ENCODE measurements around the gene ZNF423. TPM values are rescaled to one million over a fixed set of nuclear protein-coding genes. Genes with fewer than 3 reads are reported as not detected.

Gene ZNF423
- total RNA-seq, 2 experiments from 2014 or later, result not detected

DNA sequence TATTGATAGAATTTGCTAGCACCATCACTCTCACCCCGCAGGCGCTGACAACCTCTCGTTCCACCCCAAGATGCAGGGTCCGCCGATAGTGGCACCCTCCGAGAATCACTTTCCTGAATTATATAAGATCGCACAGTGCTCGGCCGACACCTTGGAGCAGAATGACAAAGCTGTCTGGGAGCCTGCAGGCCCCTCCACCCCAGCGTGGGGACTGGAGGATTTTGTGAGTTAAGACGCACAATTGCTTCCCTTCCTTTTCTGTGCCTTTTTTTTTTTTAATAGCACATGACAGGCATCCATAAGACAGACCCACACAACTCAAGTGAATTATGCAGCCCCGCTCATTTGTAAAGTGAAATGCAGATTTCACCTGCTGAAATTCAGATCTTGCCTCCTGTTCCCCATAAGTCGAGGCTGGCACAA lies 327.0 kb downstream of the ZNF423 start:
- Mint-ChIP-seq H3K4me1 (ENCODE audit: low read depth) (peaks cover 9% of the 10 kb centered on the region), H3K9me3 (no peaks in the 10 kb centered on the region), H3K27me3 (no peaks in the 10 kb centered on the region), H3K36me3 (ENCODE audit: low read depth) (no peaks in the 10 kb centered on the region), H3K27ac (no peak overlapping the region), H3K4me3 (peak overlapping the region; percentile 66)
- ATAC-seq (no peak), DNase-seq (no peak)
- POLR2A ChIA-PET, result no interaction called here
- TF ChIP-seq, protein P1, sequence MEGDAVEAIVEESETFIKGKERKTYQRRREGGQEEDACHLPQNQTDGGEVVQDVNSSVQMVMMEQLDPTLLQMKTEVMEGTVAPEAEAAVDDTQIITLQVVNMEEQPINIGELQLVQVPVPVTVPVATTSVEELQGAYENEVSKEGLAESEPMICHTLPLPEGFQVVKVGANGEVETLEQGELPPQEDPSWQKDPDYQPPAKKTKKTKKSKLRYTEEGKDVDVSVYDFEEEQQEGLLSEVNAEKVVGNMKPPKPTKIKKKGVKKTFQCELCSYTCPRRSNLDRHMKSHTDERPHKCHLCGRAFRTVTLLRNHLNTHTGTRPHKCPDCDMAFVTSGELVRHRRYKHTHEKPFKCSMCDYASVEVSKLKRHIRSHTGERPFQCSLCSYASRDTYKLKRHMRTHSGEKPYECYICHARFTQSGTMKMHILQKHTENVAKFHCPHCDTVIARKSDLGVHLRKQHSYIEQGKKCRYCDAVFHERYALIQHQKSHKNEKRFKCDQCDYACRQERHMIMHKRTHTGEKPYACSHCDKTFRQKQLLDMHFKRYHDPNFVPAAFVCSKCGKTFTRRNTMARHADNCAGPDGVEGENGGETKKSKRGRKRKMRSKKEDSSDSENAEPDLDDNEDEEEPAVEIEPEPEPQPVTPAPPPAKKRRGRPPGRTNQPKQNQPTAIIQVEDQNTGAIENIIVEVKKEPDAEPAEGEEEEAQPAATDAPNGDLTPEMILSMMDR (IDR thresholded peaks at IDR 0.05), result no peak
- intact Hi-C loops (cut with micrococcal nuclease), result no loop called here
- CTCF ChIA-PET, result interaction anchor here (1.3 kb wide), 1 partner anchor 329 kb away, joined by 4 read pairs; no protein-coding TSS in a partner anchor

DNA sequence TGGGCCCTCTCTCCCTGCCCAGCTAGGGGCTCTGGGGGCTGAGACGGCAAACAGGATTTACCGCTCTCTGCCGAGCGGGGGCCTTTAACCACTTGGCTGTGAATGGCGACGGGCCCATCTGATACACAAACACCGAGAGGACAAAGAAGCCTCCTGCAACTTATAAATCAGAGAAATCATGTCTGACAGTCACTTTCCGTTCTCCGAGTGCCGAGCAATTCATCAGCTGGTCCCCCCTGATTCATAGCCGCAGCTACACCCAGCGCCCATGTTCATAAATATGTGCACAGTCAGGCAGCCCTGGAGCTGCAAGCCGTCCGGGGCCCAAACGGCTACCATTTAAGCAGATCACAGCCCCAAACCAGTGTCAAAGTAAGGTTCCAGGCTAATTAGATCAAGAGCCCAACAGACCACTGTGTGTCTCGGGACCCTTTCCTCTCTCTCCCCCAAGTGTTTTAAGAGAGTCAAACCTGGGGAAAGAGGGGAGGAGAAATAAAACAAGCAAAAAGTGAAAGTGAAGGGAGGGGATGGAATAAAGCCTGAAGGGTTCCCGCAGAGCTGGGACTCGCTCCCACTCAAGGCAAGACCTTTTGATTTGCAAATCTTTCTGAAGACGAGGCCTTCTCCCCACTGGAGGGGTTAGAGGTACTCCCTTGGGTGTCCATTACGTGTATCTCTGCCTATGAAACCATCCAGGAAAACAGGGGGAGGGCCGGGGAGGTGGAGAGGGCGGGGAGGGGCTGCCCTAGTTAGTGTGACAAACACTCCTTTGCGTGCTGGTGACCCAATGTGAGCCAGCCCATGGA lies 327.6 kb downstream of the ZNF423 start:
- CTCF ChIA-PET, result interaction anchor here (1.3 kb wide), 1 partner anchor 329 kb away, joined by 4 read pairs; no protein-coding TSS in a partner anchor
- Mint-ChIP-seq H3K36me3 (ENCODE audit: low read depth) (no peaks in the 10 kb centered on the region), H3K4me3 (peak overlapping the region; percentile 66)

DNA sequence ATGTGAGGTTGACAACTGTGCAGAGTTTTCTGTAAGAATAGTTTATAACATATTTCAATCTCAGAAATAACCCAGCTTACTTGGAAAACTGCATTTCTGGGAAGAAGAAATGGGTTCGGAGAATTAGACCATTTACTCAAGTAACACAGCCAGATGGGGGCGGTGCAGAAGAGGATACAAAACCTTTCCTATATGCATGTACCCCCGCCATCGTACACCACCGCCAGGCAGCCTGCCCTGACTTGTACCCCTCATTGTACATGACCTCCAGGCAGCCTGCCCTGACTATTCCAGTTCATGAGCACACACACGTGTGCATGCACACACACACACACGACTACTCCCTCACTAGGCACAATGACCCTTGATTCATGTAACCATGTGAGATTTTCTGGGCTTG lies 328.3 kb downstream of the ZNF423 start:
- ChIA-PET POLR2A (no interaction called here), CTCF (interaction anchor here (1.3 kb wide), 1 partner anchor 330 kb away, joined by 4 read pairs; no protein-coding TSS in a partner anchor)
- Mint-ChIP-seq H3K4me3 (peak overlapping the region; percentile 66), H3K27ac (peak overlapping the region; percentile 54), H3K9me3 (no peaks in the 10 kb centered on the region), H3K4me1 (ENCODE audit: low read depth) (peaks cover 9% of the 10 kb centered on the region), H3K27me3 (no peaks in the 10 kb centered on the region), H3K36me3 (ENCODE audit: low read depth) (no peaks in the 10 kb centered on the region)
- DNase-seq (peak; percentile 16), ATAC-seq (no peak)
- TF ChIP-seq, protein P1 (IDR thresholded peaks at IDR 0.05), result no peak
- intact Hi-C loops (cut with micrococcal nuclease), result no loop called here

More for the DNA sequence above, 327.6 kb downstream of the ZNF423 start:
- ATAC-seq (peak; percentile 77), DNase-seq (peak; percentile 66)
- intact Hi-C loops (cut with micrococcal nuclease), result no loop called here
- Mint-ChIP-seq H3K27ac (peak overlapping the region; percentile 54), H3K4me1 (ENCODE audit: low read depth) (peaks cover 9% of the 10 kb centered on the region), H3K9me3 (no peaks in the 10 kb centered on the region), H3K27me3 (no peaks in the 10 kb centered on the region)
- POLR2A ChIA-PET, result no interaction called here
- TF ChIP-seq, protein P1 (IDR thresholded peaks at IDR 0.05), result no peak

DNA sequence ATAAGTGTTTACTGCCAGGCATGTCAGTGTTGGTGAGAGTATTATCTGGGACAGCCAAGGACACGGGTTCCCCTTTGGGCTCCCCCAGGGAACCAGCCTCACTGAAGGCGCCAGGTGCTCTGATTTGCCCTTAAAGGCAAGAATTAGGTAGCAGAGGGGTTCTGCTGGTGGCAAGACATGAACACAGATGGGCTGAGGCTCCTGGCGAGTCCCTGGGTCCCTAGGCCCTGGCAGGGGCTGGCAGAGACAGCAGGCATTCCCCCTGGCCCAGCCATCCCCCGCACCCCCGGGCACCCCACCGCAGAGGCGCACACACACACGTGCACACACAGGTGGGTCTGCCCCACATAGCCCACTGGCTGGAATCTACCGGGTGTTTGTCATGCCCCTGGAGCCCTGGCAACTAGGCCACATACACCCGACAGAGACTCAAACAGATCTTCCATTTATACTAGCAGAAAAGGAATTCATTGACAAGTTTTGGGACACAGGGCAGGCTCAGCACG lies 329.0 kb downstream of the ZNF423 start:
- H3K36me3 Mint-ChIP-seq (ENCODE audit: low read depth), result no peaks in the 10 kb centered on the region
- no peak for DNase-seq
- H3K4me1 Mint-ChIP-seq (ENCODE audit: low read depth), result peaks cover 9% of the 10 kb centered on the region
- H3K4me3 Mint-ChIP-seq, result no peak overlapping the region
- CTCF ChIA-PET, result no interaction called here
- H3K27me3 Mint-ChIP-seq, result no peaks in the 10 kb centered on the region
- H3K9me3 Mint-ChIP-seq, result no peaks in the 10 kb centered on the region
- TF ChIP-seq, protein P1 (IDR thresholded peaks at IDR 0.05), result no peak
- no peak for ATAC-seq
- intact Hi-C loops (cut with micrococcal nuclease), result no loop called here
- POLR2A ChIA-PET, result no interaction called here
- H3K27ac Mint-ChIP-seq, result no peak overlapping the region

DNA sequence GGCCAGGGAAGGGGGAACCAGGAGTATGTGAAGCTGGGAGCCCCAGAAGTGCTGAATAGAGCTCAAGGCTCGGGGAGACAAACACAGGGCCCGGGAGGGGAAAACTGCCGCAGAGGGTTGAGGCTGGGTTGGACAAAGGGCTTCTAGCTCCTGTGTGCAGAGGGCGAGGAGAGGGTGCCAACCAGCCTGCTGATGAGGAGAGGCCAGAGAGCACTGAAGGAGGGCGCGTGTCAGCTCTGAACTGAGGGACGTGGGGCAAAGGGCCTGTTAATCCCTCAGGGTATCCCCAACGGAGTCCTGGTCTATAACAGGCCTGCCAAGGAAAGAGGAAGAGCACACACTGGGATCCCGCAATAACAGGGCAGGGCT lies 331.0 kb downstream of the ZNF423 start:
- Mint-ChIP-seq H3K9me3 (no peaks in the 10 kb centered on the region), H3K27me3 (no peaks in the 10 kb centered on the region), H3K4me1 (ENCODE audit: low read depth) (peaks cover 9% of the 10 kb centered on the region), H3K4me3 (no peak overlapping the region), H3K36me3 (ENCODE audit: low read depth) (no peaks in the 10 kb centered on the region), H3K27ac (no peak overlapping the region)
- DNase-seq, result no peak
- ChIA-PET POLR2A (no interaction called here), CTCF (interaction anchor here (0.6 kb wide), 1 partner anchor 68 kb away, joined by 3 read pairs; no protein-coding TSS in a partner anchor)
- intact Hi-C loops (cut with micrococcal nuclease), result no loop called here
- ATAC-seq, result no peak
- TF ChIP-seq, protein P1 (IDR thresholded peaks at IDR 0.05), result no peak

Measured in activated CD8-positive, alpha-beta T cell treated with anti-CD3 and anti-CD28 coated beads for 36 hours (primary cell).